Cardiac fibroblast (primary cell): Measurements from ENCODE around the gene APBA1.
A peak's percentile ranks its signal among the peaks of the same experiment; 100 is the strongest.

Source experiments
- DNase-seq, 2 donors: peaks; one replicate each; pipeline versions ENCODE4 v3.0.0 to v3.0.0-alpha.2; 2010; ENCODE audit warnings: low read depth in 2 of 2
- H3K4me3 ChIP-seq, 2 donors: replicated peaks in 1 of 2; 1 replicate in 1 of 2; 2 replicates in 1 of 2; pipeline ENCODE4 v1.5.1; 2011; ENCODE audit warnings: low read depth in 2 of 2, low read length in 2 of 2, mild to moderate bottlenecking in 2 of 2, moderate library complexity in 1 of 2
- TF ChIP-seq, protein P1 (sequence below): IDR thresholded peaks from one replicate; pipeline ENCODE4 v1.5.1; 2011; ENCODE audit warnings: low read depth, mild to moderate bottlenecking, low read length, inconsistent platforms

Gene APBA1

DNA sequence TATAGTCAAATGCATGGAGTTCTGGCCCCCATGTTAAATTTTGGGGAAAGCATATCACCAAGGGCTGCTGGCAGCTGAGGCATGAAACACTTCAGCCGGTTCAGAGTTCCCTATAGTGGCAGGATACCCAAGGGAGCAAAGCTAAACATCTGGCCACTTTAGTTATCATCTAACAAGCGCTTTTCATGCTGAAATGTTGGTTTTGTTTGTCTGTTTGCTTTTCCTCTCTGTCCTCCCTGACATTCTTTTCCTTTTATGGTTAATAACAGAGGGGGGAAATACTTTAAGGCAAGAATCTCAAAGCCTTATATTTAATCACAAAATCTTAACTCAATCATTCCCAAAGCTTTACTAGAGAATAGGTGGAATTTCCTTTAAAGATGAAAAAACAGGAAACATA is 11.9 kb downstream of the APBA1 start:
- no peak overlapping the region for H3K4me3 ChIP-seq
- DNase-seq = no peak
- TF ChIP-seq, protein P1, sequence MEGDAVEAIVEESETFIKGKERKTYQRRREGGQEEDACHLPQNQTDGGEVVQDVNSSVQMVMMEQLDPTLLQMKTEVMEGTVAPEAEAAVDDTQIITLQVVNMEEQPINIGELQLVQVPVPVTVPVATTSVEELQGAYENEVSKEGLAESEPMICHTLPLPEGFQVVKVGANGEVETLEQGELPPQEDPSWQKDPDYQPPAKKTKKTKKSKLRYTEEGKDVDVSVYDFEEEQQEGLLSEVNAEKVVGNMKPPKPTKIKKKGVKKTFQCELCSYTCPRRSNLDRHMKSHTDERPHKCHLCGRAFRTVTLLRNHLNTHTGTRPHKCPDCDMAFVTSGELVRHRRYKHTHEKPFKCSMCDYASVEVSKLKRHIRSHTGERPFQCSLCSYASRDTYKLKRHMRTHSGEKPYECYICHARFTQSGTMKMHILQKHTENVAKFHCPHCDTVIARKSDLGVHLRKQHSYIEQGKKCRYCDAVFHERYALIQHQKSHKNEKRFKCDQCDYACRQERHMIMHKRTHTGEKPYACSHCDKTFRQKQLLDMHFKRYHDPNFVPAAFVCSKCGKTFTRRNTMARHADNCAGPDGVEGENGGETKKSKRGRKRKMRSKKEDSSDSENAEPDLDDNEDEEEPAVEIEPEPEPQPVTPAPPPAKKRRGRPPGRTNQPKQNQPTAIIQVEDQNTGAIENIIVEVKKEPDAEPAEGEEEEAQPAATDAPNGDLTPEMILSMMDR = no peak

DNA sequence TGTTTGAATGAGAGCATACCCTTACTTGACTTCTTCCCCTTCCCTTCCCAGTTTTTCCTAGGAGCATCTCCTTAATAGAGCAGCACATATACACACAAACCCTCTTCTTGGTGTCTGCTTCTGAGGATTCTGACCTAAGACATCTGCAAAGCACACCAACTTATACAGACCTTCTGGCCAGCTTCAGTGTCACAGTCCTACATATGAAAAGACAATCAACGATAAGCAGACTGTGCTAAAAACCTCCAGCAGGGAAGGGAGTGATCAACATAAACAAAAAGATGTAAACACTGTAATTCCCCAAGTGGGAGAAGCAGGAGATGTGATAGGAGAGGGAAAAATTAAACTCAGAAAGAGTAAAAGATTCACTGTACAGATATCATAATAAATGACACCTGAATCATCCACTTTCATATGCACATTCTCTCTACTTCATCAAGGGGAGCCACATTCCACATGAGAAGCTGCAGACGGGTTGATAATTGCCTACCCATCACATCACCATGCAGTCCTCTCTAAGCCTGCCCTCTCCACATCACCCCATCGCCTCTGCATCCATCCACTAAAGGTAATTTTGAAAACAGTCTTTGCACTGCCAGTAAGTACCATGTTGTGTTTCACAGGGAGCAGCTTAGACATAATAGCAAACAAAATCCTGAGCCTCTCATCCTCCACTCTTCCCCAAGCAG is 13.0 kb downstream of the APBA1 start:
- H3K4me3 ChIP-seq = no peak overlapping the region
- TF ChIP-seq, protein P1 = no peak
- DNase-seq = no peak

DNA sequence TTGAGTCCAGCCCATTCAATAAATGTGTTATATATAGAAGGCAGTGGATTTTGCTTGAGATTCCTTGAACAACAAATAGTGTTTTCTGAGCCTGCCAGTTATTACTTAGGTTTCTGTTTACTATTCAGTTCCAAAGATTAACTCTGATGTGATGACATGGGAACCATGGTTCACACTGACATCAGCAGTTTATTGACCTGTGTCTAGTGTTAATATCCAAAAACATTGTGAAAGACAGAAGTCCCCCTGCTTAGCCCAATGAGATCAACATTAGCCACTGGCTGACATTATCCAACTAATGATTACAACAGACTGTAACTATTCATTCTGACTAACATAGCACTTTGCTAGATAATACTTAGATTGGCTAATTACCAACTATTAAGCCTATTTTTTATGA is 14.9 kb downstream of the APBA1 start:
- DNase-seq = peak in 1 of 2 donors; percentile 7
- TF ChIP-seq, protein P1 = no peak
- H3K4me3 ChIP-seq = no peak overlapping the region

DNA sequence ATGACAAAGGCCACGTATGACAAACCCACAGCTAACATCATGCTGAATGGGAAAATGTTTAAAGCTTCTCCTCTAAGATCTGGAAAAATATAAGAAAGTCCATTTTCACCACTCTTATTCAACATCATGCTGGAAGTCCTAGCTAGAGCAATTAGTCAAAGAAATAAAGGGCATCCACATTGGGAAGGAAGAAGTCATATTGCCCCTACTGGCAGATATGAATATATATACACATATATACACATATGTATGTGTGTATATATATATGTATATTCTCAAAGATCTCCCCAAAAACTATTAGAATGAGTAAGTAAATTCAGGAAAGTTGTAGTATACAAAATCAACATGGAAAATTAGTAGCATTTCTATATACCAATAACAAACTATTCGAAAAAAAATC is 17.1 kb downstream of the APBA1 start:
- DNase-seq = no peak
- TF ChIP-seq, protein P1 = no peak

DNA sequence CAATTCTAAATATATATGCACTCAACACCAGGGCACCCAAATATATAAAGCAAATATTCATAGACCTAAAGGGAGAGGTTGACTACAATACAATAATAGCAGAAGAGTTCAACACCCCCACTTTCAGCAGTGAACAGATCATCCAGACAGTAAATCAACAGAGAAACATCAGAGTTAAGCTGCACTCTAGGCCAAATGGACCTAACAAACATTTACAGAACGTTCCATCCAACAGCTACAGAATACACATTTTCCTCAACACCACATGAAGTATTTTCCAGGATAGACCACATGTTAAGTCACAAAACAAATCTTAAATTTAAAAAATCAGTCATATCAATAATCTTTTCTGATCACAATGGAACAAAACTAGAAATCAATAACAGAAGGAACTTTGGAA is 18.9 kb downstream of the APBA1 start:
- no peak for DNase-seq
- no peak overlapping the region for H3K4me3 ChIP-seq
- TF ChIP-seq, protein P1 = no peak

More for the DNA sequence above, 17.1 kb downstream of the APBA1 start:
- H3K4me3 ChIP-seq = no peak overlapping the region

DNA sequence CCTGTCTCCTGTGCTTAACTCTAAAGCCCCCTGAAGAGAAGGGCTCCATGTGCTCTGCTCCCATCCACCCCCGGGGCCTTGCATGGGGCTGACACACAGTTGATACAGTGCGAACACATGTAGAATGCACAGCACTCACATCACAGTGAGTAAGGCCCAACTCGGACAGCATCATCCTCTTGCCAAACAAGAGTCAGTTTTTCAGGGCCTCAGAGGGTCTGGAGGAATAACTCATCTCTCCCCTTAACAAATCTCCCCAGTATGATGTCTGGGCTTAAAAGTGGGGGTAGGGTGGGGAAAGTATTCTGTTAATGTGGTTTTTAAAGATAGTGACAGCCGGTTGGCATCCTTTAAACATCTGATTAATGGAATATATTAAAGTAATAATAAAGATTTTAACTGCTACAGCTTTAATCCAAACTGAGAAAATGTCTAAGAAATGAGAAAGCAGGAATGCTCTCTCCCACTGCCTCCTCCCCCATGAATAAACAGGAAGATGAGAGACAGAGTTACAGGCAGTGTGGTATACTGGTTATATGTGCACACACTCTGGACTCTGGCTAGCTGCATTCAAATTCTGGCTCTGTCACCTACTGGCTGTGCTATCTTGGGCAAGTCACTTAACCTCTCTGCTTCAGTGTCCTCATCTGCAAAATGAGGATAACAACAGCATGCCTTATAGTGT is 22.5 kb downstream of the APBA1 start:
- no peak overlapping the region for H3K4me3 ChIP-seq
- peak; percentile 12 to 44 for DNase-seq
- TF ChIP-seq, protein P1 = no peak
